ENCODE measurements around the gene UBE3C.
"Not testable (repeated sequence)": the region's sequence is repeated elsewhere in the genome, so short reads cannot be mapped to it uniquely, and the experiment has no call there.

UBE3C gene

DNA sequence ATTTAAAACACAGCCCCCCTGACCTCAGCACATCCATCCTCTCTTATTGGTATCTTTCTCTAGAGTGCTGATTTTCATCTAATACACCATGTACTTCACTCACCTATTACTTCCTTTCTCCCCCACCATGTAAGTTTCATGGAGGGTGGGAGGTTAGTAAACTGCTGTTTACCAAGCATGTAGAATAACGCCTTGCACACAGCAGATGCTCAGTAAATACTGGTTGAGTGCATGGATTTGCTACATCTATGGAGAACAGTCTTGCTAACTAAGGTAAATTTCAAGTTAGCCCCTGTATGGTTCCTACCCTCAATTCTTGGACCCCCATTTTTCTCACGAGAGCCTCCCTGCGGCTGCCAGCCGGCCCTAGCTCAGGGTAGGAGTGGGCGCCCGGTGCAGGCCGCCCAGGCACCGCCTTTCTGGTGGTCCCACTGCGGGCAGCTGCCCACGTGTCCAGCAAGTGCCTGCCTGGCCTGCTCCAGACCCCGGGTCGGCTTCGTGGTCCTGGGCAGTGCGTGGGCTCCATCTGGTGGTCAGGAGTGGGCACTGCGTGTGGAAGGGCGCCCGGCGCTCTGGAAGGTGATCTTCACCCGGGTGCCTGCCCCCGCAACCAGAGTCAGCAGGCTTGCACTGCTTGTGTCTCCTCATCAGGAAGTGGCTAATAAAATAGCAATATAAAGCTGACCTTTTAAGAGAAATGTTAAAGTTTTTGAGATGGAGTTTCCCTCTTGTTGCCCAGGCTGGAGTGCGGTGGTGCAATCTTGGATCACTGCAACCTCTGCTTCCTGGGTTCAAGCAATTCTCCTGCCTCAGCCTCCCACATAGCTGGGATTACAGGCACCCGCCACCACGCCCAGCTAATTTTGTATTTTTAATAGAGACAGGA, 134.7 kb downstream of the UBE3C start:
- peak overlapping the region; percentile 17 for H3K27ac Mint-ChIP-seq (ENCODE audit: low read depth)

DNA sequence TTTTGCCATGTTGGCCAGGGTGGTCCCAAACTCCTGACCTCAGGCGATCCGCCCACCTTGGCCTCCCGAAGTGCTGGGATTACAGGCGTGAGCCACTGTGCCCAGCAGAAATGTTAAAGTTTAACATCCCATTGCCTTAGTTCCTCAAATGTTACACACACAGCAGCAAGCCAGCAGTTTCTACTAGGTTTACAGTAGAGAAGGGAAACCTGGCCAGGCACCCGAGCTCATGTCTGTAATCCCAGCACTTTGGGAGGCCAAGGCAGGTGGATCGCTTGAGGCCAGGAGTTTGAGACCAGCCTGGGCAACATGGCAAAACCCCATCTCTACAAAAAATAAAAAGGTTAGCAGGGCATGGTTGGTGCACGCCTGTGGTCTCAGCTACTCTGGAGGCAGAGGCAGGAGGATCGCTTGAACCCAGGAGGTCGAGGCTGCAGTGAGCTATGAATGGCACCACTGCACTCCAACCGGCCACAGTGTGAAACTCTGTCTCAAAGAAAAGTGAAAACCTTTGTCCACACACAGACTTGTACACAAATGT, 135.4 kb downstream of the UBE3C start:
- Mint-ChIP-seq H3K36me3 (ENCODE audit: insufficient read depth) (peaks cover 13% of the 10 kb centered on the region), H3K4me1 (peaks cover 18% of the 10 kb centered on the region)
- not testable (repeated sequence) for H3K27me3 Mint-ChIP-seq; ATAC-seq (replicated peaks; ENCODE audit: extremely low read depth, poor library complexity, severe bottlenecking); DNase-seq (ENCODE audit: low spot score in 2 of 2); H3K27ac Mint-ChIP-seq (ENCODE audit: low read depth); H3K4me3 Mint-ChIP-seq; H3K9me3 Mint-ChIP-seq

More for the DNA sequence above, 134.7 kb downstream of the UBE3C start:
- peaks cover 17% of the 10 kb centered on the region for H3K4me1 Mint-ChIP-seq
- peaks cover 16% of the 10 kb centered on the region for H3K36me3 Mint-ChIP-seq (ENCODE audit: insufficient read depth)
- no peak overlapping the region for H3K4me3 Mint-ChIP-seq
- DNase-seq (ENCODE audit: low spot score in 2 of 2) (peak; percentile 42 to 60), ATAC-seq (replicated peaks; ENCODE audit: extremely low read depth, poor library complexity, severe bottlenecking) (peak; percentile 50)
- H3K27me3 Mint-ChIP-seq, result no peaks in the 10 kb centered on the region
- no peaks in the 10 kb centered on the region for H3K9me3 Mint-ChIP-seq

DNA sequence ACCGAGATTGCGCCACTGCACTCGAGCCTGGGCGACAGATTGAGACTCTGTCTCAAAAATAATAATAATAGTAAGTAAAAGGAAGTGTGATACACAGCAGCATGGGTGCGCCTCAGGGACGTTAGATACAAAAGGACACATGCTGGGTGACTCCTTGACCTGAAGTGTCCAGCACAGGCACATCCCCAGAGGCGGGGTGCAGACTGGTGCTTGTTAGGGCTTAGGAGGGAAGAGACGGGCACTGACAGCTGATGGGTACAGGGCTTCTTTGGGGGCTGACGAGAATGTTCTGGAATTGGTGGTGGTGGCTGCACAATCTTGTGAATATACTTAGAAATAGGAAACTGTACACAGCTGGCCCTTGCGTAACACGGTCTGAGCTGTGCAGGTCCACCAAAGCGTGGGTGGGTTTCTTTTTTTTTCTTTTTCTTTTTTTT, 136.3 kb downstream of the UBE3C start:
- no peak overlapping the region for H3K27ac Mint-ChIP-seq (ENCODE audit: low read depth)

DNA sequence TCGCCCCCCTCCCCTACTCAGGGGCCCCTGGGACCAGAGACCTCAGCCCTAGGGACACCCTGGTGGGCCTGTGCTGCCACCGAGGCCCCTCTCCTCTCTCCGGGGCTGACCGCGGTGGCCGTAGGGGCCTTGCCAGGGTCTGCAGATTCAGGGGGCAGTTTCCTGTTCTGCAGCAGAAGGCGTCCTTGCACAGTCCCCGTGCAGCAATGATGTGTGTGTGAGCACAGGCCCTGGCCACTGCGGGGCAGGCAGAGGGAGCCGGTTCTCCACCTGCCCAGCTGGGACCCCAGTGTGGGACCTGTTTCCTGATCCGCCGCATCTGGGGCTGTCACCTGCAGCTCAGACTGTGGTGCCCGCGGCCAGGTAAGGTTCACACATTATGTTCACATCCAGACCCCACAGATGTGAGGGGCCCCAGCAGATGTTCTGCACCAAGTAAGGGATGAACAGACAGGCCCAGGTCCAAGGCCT, 137.4 kb downstream of the UBE3C start:
- no peak overlapping the region for H3K4me3 Mint-ChIP-seq
- H3K27me3 Mint-ChIP-seq, result peaks cover 10% of the 10 kb centered on the region
- no peaks in the 10 kb centered on the region for H3K9me3 Mint-ChIP-seq
- peaks cover 14% of the 10 kb centered on the region for H3K4me1 Mint-ChIP-seq
- peaks cover 7% of the 10 kb centered on the region for H3K36me3 Mint-ChIP-seq (ENCODE audit: insufficient read depth)
- DNase-seq (ENCODE audit: low spot score in 2 of 2) (no peak), ATAC-seq (replicated peaks; ENCODE audit: extremely low read depth, poor library complexity, severe bottlenecking) (no peak)
- H3K27ac Mint-ChIP-seq (ENCODE audit: low read depth), result no peak overlapping the region

More for the DNA sequence above, 136.3 kb downstream of the UBE3C start:
- Mint-ChIP-seq H3K27me3 (no peaks in the 10 kb centered on the region), H3K4me1 (peaks cover 14% of the 10 kb centered on the region), H3K9me3 (no peaks in the 10 kb centered on the region), H3K36me3 (ENCODE audit: insufficient read depth) (peaks cover 7% of the 10 kb centered on the region), H3K4me3 (no peak overlapping the region)
- no peak for DNase-seq (ENCODE audit: low spot score in 2 of 2)
- no peak for ATAC-seq (replicated peaks; ENCODE audit: extremely low read depth, poor library complexity, severe bottlenecking)

DNA sequence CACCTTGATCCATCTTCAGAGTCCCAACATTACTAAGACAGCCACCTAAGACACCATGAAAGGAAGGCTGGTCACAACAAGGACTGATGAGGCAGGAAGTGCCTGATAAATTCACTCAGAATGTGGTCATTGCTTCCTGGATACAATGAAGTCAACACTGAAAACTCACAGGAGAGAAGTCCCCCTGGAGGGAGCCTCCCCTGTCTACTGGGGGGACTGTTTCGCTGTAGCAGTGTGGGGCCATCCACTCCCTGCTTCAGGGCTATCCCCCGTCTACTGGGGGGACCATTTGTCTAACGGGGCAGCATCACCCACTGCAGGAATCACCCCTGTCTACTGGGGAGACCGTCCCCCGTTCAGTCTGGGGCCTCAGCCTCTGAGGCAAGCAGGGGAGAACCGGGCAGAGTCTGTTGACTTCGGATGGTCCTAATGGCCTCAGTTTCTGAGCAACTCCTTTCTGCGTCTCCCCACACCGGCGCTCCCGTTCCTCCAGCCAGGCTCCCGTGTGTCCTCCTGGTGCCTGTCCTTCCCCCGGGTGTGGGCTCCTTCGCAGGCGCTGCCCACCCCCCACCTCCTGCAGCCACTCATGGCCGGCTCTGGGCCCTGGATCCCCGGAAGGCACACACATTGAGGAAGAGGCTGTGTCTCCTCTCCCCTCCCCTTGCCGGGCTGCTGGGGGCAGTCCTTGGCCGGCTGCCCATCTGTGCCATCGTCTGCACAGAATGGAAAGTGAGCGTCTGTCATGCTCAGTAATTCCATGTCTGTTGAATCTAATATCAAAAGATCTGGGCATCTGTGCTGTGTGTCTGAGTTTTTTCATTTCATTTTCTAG, 138.2 kb downstream of the UBE3C start:
- Mint-ChIP-seq H3K4me1 (peaks cover 14% of the 10 kb centered on the region), H3K36me3 (ENCODE audit: insufficient read depth) (peaks cover 7% of the 10 kb centered on the region), H3K9me3 (no peaks in the 10 kb centered on the region), H3K27ac (ENCODE audit: low read depth) (peak overlapping the region; percentile 76), H3K4me3 (no peak overlapping the region), H3K27me3 (peaks cover 12% of the 10 kb centered on the region)
- DNase-seq (ENCODE audit: low spot score in 2 of 2) (peak in 1 of 2 donors; percentile 35), ATAC-seq (replicated peaks; ENCODE audit: extremely low read depth, poor library complexity, severe bottlenecking) (peak; percentile 75)

DNA sequence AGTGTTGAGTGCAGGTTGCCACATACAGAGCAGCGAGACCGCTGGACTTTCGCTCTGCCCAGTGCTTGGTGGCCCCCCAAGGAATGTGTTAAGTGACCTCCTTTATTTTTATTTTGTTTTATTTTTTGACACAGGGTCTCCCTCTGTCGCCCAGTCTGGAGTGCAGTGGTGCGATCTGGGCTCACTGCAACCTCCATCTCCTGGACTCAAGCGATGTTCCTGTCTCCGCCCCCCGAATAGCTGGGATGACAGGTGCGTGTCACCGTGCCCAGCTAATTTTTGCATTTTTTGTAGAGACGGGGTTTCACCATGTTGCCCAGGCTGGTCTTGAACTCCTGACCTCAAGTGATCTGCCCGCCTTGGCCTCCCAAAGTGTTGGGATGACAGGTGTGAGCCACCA, 138.8 kb downstream of the UBE3C start:
- not testable (repeated sequence) for H3K36me3 Mint-ChIP-seq (ENCODE audit: insufficient read depth); H3K4me3 Mint-ChIP-seq; ATAC-seq (replicated peaks; ENCODE audit: extremely low read depth, poor library complexity, severe bottlenecking); H3K9me3 Mint-ChIP-seq; DNase-seq (ENCODE audit: low spot score in 2 of 2)
- Mint-ChIP-seq H3K27ac (ENCODE audit: low read depth) (peak overlapping the region; percentile 76), H3K4me1 (peaks cover 14% of the 10 kb centered on the region), H3K27me3 (peaks cover 12% of the 10 kb centered on the region)

DNA sequence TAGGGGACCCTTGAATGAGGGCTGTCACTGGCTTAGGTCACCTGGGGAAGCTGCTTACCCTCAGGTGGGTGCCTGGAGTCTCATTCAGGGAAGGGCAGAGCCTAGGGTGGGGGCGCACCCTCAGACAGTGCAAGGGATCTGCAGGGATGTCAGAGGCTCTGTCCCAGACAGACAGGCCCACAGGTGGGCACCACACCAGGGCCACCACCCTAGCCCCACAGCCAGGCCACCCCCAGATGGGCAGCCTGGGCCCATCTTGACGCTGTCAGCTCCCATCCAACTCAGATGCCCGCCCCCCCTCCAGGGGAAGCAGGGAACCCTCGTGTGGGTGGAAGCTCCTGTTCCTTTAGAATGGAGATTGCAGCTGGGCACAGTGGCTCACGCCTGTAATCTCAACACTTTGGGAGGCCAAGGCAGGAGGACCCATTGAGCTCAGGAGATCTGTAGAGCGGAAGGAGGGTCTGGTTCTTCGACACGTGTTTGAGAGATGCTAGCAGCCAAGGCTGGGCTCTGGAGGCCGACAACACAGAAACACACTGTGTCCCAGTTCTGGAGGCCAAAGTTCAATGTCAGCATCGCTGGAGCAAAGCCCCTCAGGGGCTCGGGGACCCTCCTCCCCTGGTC, 139.6 kb downstream of the UBE3C start:
- no peak overlapping the region for H3K4me3 Mint-ChIP-seq
- H3K27ac Mint-ChIP-seq (ENCODE audit: low read depth), result peak overlapping the region; percentile 76

DNA sequence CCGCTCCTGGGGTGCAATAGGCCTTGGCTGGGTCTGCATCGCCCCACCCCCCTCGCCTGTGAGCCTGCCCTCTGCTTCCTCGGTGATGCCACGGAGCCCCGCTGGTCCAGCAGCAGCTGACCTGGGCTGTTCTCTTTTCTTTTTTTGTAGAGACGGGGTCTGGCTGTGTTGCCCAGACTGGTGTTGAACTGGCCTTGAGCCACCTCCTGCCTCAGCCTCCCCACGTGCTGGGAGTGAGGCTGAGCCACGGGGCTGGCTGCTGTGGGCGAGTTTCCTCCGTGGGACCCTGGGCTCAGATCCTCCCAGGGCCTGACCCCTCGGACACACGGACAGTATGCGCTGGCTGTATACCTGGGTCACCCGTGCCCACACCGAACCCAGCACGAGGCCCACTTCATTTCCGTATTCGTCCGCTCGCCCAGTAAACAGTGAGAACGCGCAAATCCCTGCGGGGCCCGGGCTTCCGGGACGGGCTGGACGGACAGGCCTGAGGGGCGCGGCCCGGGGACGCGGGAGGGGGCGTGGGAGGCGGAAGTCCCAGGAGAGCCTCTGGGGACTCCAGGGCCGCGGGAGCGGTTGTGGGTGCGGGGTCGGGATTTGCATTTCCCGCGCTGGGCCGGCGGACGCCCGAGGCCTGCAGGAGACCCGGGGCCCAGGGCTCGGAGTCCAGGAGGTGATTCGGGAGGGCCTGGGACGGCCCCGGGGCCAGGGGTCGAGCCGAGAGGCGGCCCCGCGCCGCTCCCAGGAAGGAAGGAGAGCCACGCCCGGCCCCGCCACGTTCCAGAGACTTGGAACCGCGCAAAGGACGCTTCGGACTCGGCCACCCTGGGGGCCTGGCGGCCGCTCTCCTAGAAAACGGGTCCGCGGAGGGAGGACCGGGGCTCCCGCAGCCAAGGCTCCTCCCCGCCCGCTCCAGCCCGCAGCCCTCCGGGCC, 140.3 kb downstream of the UBE3C start:
- Mint-ChIP-seq H3K4me1 (peaks cover 14% of the 10 kb centered on the region), H3K4me3 (no peak overlapping the region), H3K36me3 (ENCODE audit: insufficient read depth) (peaks cover 4% of the 10 kb centered on the region), H3K9me3 (no peaks in the 10 kb centered on the region), H3K27ac (ENCODE audit: low read depth) (peak overlapping the region; percentile 76), H3K27me3 (peaks cover 12% of the 10 kb centered on the region)
- ATAC-seq (replicated peaks; ENCODE audit: extremely low read depth, poor library complexity, severe bottlenecking), result no peak
- DNase-seq (ENCODE audit: low spot score in 2 of 2), result no peak

More for the DNA sequence above, 139.6 kb downstream of the UBE3C start:
- H3K27me3 Mint-ChIP-seq, result peaks cover 12% of the 10 kb centered on the region
- no peak for DNase-seq (ENCODE audit: low spot score in 2 of 2)
- H3K4me1 Mint-ChIP-seq, result peaks cover 14% of the 10 kb centered on the region
- no peaks in the 10 kb centered on the region for H3K9me3 Mint-ChIP-seq
- ATAC-seq (replicated peaks; ENCODE audit: extremely low read depth, poor library complexity, severe bottlenecking), result no peak
- peaks cover 4% of the 10 kb centered on the region for H3K36me3 Mint-ChIP-seq (ENCODE audit: insufficient read depth)

DNA sequence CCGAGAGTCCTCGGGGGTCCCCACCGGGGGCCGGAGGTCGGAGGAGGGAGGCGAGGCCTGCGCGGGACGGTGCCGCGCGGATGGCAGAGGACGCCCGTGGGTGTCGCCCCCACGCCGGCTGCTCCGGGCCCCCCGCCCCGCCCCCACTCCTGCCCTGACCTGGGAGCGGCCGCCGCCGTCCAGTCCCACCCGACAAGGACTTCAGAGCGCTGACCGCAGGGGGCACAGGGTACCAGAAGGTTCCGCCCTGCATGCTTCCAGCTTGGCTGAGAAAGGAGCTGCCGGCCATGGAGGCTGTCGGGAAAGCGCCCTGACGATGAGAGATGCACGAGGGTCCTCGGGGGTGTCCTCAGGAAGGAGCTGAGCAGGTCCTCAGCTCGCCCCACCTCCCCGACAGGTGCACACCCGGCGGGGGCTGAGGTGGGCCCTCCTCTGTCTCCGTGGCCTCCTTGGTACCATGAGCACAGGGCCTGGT, 141.1 kb downstream of the UBE3C start:
- no peak overlapping the region for H3K27ac Mint-ChIP-seq (ENCODE audit: low read depth)
- no peak overlapping the region for H3K4me3 Mint-ChIP-seq
- ATAC-seq (replicated peaks; ENCODE audit: extremely low read depth, poor library complexity, severe bottlenecking) (no peak), DNase-seq (ENCODE audit: low spot score in 2 of 2) (no peak)
- H3K9me3 Mint-ChIP-seq, result no peaks in the 10 kb centered on the region
- peaks cover 14% of the 10 kb centered on the region for H3K4me1 Mint-ChIP-seq
- H3K27me3 Mint-ChIP-seq, result peaks cover 12% of the 10 kb centered on the region
- peaks cover 1% of the 10 kb centered on the region for H3K36me3 Mint-ChIP-seq (ENCODE audit: insufficient read depth)

DNA sequence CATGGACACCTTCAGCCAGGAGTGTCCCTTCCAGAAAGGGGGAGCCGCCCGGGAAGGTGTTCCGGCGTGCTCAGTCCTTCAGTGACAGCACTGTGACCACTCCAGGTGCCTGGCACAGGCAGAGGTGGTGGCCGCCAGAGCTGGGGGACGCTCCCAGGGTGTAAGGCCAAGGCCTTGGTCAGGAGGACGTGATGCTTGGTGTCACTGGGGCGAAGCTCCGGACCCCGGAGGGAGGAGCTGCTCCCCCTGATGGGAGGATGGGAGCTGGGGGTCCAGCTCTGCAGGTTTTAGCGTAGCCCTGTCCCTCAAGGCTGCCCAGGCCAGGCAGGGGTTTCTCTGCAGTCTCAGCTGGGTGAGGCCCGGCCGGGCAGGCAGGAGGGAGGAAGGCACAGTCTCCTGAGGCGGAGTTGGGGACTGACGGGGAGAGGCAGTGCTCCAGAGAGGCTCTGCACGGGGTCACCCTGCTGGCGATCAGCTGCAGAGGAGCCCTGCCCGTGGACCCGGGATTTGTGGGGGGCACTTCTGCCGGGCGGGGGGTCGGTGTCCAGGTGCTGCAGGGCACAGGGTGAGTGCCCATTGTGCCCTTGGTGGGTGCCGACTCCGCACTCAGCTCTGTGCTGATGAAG, 141.6 kb downstream of the UBE3C start:
- H3K36me3 Mint-ChIP-seq (ENCODE audit: insufficient read depth), result peaks cover 1% of the 10 kb centered on the region
- H3K27ac Mint-ChIP-seq (ENCODE audit: low read depth), result no peak overlapping the region
- H3K27me3 Mint-ChIP-seq, result peaks cover 12% of the 10 kb centered on the region
- no peaks in the 10 kb centered on the region for H3K9me3 Mint-ChIP-seq
- DNase-seq (ENCODE audit: low spot score in 2 of 2) (no peak), ATAC-seq (replicated peaks; ENCODE audit: extremely low read depth, poor library complexity, severe bottlenecking) (no peak)
- peaks cover 14% of the 10 kb centered on the region for H3K4me1 Mint-ChIP-seq
- H3K4me3 Mint-ChIP-seq, result no peak overlapping the region

Measured in central memory CD8-positive, alpha-beta T cell (primary cell).